Measurements from ENCODE around the gene ABHD17B. TPM values are rescaled to one million over a fixed set of nuclear protein-coding genes. Genes with fewer than 3 reads are reported as not detected.

Gene ABHD17B
- total and polyA plus RNA-seq, 10 of the 15 experiments (the other 5 are each of a cell fraction or from before 2014, with no cell fraction given): 3.5 to 21.4 (median 16.6) TPM

- TF ChIP-seq CTCF (IDR thresholded peaks at IDR 0.05 in 2 of 3, conservative IDR thresholded peaks at IDR 0.05 in 1 of 3; ENCODE audit: control insufficient read depth in 2 of 3, extremely low read depth in 1 of 3, insufficient read depth in 1 of 3, low read depth in 3 of 3, low read length in 3 of 3) (no peak), BCL11A (IDR thresholded peaks at IDR 0.05; ENCODE audit: low read depth, low read length) (no peak), IRF3 (IDR thresholded peaks at IDR 0.05) (no peak), PKNOX1 (IDR thresholded peaks at IDR 0.05) (no peak), IRF4 (IDR thresholded peaks at IDR 0.05; ENCODE audit: low read depth, low read length) (no peak), KLF5 (IDR thresholded peaks at IDR 0.05; ENCODE audit: partially characterized antibody) (no peak), STAT3 (IDR thresholded peaks at IDR 0.05; ENCODE audit: low read depth, low read length) (no peak), NFYB (IDR thresholded peaks at IDR 0.05; ENCODE audit: insufficient read depth, low read depth, low read length) (no peak)
Observed at GRCh38 chr9:71854811-71855210, 56.2 kb downstream of the ABHD17B start (continued).

GRCh38 chr9:71853084-71853483, 57.9 kb downstream of the ABHD17B start:
- 100% methylated on average over 1 of the region's 1 CpG for WGBS (ENCODE audit: insufficient coverage, insufficient replicate concordance, low lambda C conversion rate, missing lambda C conversion rate)
- Histone ChIP-seq H3K4me2 (ENCODE audit: control insufficient read depth, insufficient read depth) (no peak overlapping the region), H3K9ac (ENCODE audit: control insufficient read depth, insufficient read depth, low read length) (no peak overlapping the region), H3K27me3 (replicated peaks in 1 of 2; ENCODE audit: control insufficient read depth in 2 of 2, insufficient read depth in 2 of 2, low read length in 1 of 2) (no peaks in the 10 kb centered on the region), H3K27ac (ENCODE audit: control insufficient read depth, insufficient read depth) (no peak overlapping the region), H4K20me1 (ENCODE audit: control insufficient read depth, insufficient read depth) (no peaks in the 10 kb centered on the region), H2AFZ (ENCODE audit: control insufficient read depth, low read depth, low read length) (no peak overlapping the region), H3K4me3 (no peak overlapping the region), H3K36me3 (ENCODE audit: control insufficient read depth in 2 of 2, insufficient read depth in 2 of 2, low read length in 1 of 2) (no peaks in the 10 kb centered on the region), H3K9me3 (replicated peaks; ENCODE audit: control insufficient read depth, insufficient read depth, low read length) (no peaks in the 10 kb centered on the region), H3K4me1 (ENCODE audit: control insufficient read depth, insufficient read depth, low read length) (no peaks in the 10 kb centered on the region), H3K79me2 (ENCODE audit: control insufficient read depth, insufficient read depth, low read length) (no peaks in the 10 kb centered on the region)
- no TSS peak for BruUV-seq (replicated peaks)
- intact Hi-C loops (cut with micrococcal nuclease; ENCODE audit: unreplicated experiment): no loop called here
- FAIRE-seq (no peak), DNase-seq (ENCODE audit: low read depth, low spot score) (no peak), ATAC-seq (no peak)
- SMC1A ChIA-PET (ENCODE audit: uncharacterized antibody, unreplicated experiment): interaction anchor here (0.7 to 2.1 kb wide), 2 partner anchors 10 to 123 kb away, joined by 3 to 4 read pairs; no protein-coding TSS in a partner anchor
- RAD21 ChIA-PET (ENCODE audit: unreplicated experiment): interaction anchor here (1.5 kb wide), 1 partner anchor 172 kb away, joined by 3 read pairs; no protein-coding TSS in a partner anchor
- POLR2A ChIA-PET: interaction anchor here (1.0 kb wide), 1 partner anchor 10 kb away, joined by 4 read pairs; no protein-coding TSS in a partner anchor
- in situ Hi-C loops (cut with MboI): no loop called here
- CTCF ChIA-PET: interaction anchor here (0.6 to 1.3 kb wide), 3 partner anchors 46 to 172 kb away, joined by 3 read pairs; no protein-coding TSS in a partner anchor
- no peak for TF ChIP-seq CBX5 (IDR thresholded peaks at IDR 0.05; ENCODE audit: low read depth)
- TF ChIP-seq MTA2 (IDR thresholded peaks at IDR 0.05; ENCODE audit: low read depth): no peak
- no peak for TF ChIP-seq SUPT20H (IDR thresholded peaks at IDR 0.05; ENCODE audit: borderline replicate concordance, control insufficient read depth, low read depth, low read length)
- TF ChIP-seq FOXK2 (IDR thresholded peaks at IDR 0.05): no peak
- TF ChIP-seq MLLT1 (IDR thresholded peaks at IDR 0.05): no peak
- TF ChIP-seq BCLAF1 (IDR thresholded peaks at IDR 0.05): no peak
- no peak for TF ChIP-seq TBL1XR1 (IDR thresholded peaks at IDR 0.05; ENCODE audit: low read depth, low read length)
